ENCODE measurements around the gene ARHGEF40.

- TF ChIP-seq CTCF (IDR thresholded peaks at IDR 0.05; ENCODE audit: low read depth, low read length) (peak; percentile 93), MYC (IDR thresholded peaks at IDR 0.05; ENCODE audit: low read depth, low read length) (no peak), POLR2A (IDR thresholded peaks at IDR 0.05; ENCODE audit: extremely low read depth, insufficient read length) (no peak)
Measured at GRCh38 chr14:21106498-21107282, 36.6 kb downstream of the ARHGEF40 start.
